T-helper 2 cell treated with Interferon-gamma antibody and Interleukin-4, amounts not matched to agents 5 μg/mL and 100 μg/mL, for 36 hours (primary cell): ENCODE data around the gene CEBPG.

Source experiments
- DNase-seq: peaks from one replicate; pipeline ENCODE4 v3.0.0; 2021; ENCODE audit warnings: low spot score
- H3K27ac Mint-ChIP-seq: one replicate; pipeline ENCODE4 v1.8.0; 2021; ENCODE audit warnings: mild to moderate bottlenecking, mixed read lengths
- H3K27me3 Mint-ChIP-seq: one replicate; pipeline ENCODE4 v1.8.0; 2021; ENCODE audit warnings: low read depth, mixed read lengths
- H3K36me3 Mint-ChIP-seq: one replicate; pipeline ENCODE4 v1.8.0; 2021; ENCODE audit warnings: low read depth, mixed read lengths
- H3K4me1 Mint-ChIP-seq: one replicate; pipeline ENCODE4 v1.8.0; 2021; ENCODE audit warnings: low read depth, mixed read lengths
- H3K4me3 Mint-ChIP-seq: one replicate; pipeline ENCODE4 v1.8.0; 2022; ENCODE audit warnings: mild to moderate bottlenecking, moderate library complexity, mixed read lengths
- H3K9me3 Mint-ChIP-seq: one replicate; pipeline ENCODE4 v1.8.0; 2021; ENCODE audit warnings: mixed read lengths

Gene CEBPG

GRCh38 chr19:33399745-33400681 lies 26.5 kb downstream of the CEBPG start:
- H3K36me3 Mint-ChIP-seq, result no peaks in the 10 kb centered on the region
- DNase-seq, result no peak
- no peaks in the 10 kb centered on the region for H3K27me3 Mint-ChIP-seq
- H3K27ac Mint-ChIP-seq, result no peak overlapping the region
- H3K4me3 Mint-ChIP-seq, result no peak overlapping the region
- H3K4me1 Mint-ChIP-seq, result no peaks in the 10 kb centered on the region
- no peaks in the 10 kb centered on the region for H3K9me3 Mint-ChIP-seq

DNA sequence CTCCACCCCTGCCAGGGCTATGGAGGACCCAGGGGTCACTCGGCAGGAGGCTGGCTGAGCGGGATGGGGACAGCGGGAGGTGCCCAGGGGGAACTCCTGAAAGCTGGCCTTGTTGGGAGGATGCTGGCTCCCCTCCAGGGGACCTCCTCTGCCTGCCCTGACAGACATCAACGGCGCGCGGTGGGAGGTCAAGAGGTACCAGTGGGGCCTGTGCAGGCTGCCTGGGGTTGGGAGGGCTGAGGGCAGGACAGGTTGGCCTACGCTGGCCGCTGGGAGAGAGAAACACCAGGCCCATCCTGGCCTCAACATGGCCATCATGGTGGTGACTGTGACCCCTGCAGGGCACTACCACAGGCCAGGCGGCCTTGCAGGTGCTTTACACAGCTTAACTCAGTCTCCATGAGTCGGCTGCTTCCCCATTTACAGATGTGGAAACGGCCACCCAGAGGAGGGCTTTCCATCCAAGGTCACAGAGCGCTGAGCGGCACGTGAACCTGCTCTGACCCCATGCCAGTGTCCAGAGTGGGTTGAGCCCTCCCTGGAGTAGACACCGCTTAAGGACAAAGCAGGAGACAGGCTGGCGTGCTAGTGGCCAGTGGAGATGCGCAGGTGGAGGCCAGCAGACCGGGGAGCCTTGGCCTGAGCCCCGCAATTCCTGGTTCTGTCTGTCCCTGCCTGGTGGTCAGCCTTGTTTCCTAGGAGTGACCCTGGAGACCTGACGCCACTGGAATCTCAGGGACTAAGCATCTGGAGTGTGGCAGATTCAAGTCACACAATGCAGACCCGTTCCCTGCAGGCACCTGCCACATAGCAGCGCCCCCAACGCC lies 27.6 kb downstream of the CEBPG start:
- Mint-ChIP-seq H3K27ac (no peak overlapping the region), H3K27me3 (no peaks in the 10 kb centered on the region), H3K4me3 (no peak overlapping the region), H3K36me3 (no peaks in the 10 kb centered on the region), H3K4me1 (no peaks in the 10 kb centered on the region), H3K9me3 (no peaks in the 10 kb centered on the region)
- DNase-seq, result no peak

DNA sequence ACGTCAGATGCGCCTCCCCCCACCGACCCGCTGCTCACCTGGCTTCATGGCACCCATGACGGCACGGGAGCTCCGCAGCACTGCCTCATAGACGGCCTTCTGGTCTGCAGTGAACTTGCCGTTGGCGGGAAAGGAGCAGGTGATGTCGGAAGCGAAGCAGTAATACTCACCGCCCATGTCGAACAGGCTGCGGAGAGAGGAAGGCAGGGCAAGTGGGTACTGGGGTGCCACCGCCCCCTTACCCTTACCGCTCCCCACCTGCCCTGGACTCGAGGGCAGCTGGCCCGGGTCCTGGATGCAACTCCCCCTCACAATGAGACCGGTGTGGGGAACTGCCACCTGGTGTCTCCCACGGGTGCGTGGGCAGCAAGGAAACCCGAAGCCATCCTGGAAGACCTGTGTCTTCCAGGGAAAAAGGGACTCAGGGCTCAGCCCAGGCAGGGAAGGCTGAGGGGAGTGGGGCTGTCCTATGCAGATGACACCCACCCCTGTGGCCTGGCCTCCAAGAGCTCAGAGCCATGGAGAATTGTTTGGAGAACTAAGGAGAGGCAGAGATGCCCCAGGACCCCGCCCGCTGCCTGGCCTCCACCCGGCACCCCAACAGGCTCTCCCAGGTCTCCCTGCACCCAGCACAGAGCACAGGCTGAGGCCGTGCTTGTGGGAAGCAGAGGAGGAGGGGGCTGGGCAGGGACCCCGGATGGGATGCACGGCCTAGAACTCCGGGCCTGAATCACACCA lies 28.3 kb downstream of the CEBPG start:
- no peaks in the 10 kb centered on the region for H3K27me3 Mint-ChIP-seq
- DNase-seq, result no peak
- no peaks in the 10 kb centered on the region for H3K36me3 Mint-ChIP-seq
- H3K27ac Mint-ChIP-seq, result no peak overlapping the region
- no peak overlapping the region for H3K4me3 Mint-ChIP-seq
- no peaks in the 10 kb centered on the region for H3K4me1 Mint-ChIP-seq
- no peaks in the 10 kb centered on the region for H3K9me3 Mint-ChIP-seq

DNA sequence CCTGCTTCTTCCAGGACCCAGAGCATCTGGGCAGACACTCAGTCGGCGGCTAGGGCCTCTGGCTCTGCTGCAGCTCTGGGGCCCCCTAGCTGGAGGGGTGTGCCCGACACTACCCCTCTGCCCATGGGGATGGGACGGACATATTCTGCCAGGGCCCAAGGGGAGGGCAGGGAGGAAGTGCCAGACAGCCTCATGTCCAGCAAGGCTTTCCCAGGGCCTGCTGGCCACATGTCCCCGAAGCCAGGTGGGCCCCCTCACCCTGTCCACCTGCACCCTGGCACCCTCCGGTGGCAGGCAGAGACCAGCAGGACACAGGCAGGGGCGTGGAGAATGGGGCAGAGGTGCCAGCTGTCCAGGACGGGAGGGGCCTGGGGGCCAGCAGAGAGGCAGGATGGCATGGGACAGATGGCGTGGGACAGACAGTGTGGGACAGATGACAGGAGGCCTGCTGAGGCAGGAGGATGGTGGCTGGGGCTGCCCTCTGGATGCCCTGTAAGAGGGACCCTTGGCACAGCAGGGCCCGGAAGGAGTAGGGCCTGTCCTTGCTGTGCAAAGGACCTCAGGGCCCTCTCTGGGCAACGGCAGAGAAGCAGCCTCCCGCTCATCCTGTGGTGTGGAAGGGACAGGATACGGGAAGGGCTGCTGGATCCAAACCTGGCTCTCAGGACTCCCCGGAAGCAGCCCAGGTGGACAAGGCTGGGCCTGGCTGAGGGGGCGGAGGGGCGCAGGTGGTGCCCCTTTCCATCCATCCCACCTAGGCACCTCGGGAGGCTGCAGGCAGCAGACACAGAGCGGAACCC lies 29.1 kb downstream of the CEBPG start:
- Mint-ChIP-seq H3K27ac (no peak overlapping the region), H3K36me3 (no peaks in the 10 kb centered on the region), H3K4me3 (no peak overlapping the region), H3K27me3 (no peaks in the 10 kb centered on the region), H3K9me3 (no peaks in the 10 kb centered on the region), H3K4me1 (no peaks in the 10 kb centered on the region)
- no peak for DNase-seq

- no peak overlapping the region for H3K27ac Mint-ChIP-seq
- no peaks in the 10 kb centered on the region for H3K36me3 Mint-ChIP-seq
- H3K27me3 Mint-ChIP-seq, result no peaks in the 10 kb centered on the region
- DNase-seq, result no peak
- H3K4me3 Mint-ChIP-seq, result no peak overlapping the region
- H3K4me1 Mint-ChIP-seq, result no peaks in the 10 kb centered on the region
- H3K9me3 Mint-ChIP-seq, result no peaks in the 10 kb centered on the region
Measured at GRCh38 chr19:33403221-33403972, 29.9 kb downstream of the CEBPG start.

DNA sequence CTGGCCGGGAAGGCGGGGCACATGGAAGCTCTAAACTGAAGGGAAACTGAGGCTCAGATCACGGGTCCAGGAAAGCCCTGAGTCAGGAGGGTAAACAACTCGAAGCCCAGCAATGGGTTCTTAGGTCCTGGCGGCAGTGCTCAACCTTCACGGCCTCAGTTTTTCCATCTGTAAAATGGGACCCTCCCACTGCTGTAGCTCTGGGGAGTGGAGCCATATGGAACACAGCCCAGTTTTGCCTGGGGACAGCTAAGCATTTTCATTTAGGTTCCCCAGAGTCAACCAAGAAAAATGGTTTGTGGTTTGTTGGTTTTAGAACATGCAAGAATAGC lies 30.4 kb downstream of the CEBPG start:
- H3K4me1 Mint-ChIP-seq, result no peaks in the 10 kb centered on the region
- H3K36me3 Mint-ChIP-seq, result no peaks in the 10 kb centered on the region
- no peak overlapping the region for H3K27ac Mint-ChIP-seq
- DNase-seq, result no peak
- H3K9me3 Mint-ChIP-seq, result no peaks in the 10 kb centered on the region
- no peak overlapping the region for H3K4me3 Mint-ChIP-seq
- no peaks in the 10 kb centered on the region for H3K27me3 Mint-ChIP-seq

- H3K4me1 Mint-ChIP-seq, result no peaks in the 10 kb centered on the region
- DNase-seq, result no peak
- no peaks in the 10 kb centered on the region for H3K9me3 Mint-ChIP-seq
- H3K4me3 Mint-ChIP-seq, result no peak overlapping the region
- H3K27me3 Mint-ChIP-seq, result no peaks in the 10 kb centered on the region
- no peak overlapping the region for H3K27ac Mint-ChIP-seq
- H3K36me3 Mint-ChIP-seq, result no peaks in the 10 kb centered on the region
Measured at GRCh38 chr19:33404506-33405253, 31.2 kb downstream of the CEBPG start.

DNA sequence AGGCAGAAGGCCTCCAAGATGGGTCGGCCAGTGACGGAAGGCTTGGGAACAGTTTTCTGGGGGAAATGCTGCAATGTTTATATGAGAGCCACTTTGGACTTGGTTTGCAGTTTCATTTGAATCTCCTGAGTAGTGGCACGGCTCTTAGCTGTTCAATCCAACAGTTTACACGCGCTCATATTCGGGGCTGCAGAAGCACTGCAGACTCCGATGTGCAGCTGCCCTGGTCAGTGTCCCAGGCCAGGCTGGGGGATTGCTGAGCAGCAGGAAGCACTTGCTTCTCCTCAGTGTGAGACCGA lies 31.7 kb downstream of the CEBPG start:
- Mint-ChIP-seq H3K27ac (no peak overlapping the region), H3K27me3 (no peaks in the 10 kb centered on the region), H3K4me1 (no peaks in the 10 kb centered on the region), H3K36me3 (no peaks in the 10 kb centered on the region), H3K9me3 (no peaks in the 10 kb centered on the region), H3K4me3 (no peak overlapping the region)
- no peak for DNase-seq

- H3K27ac Mint-ChIP-seq, result no peak overlapping the region
- H3K36me3 Mint-ChIP-seq, result no peaks in the 10 kb centered on the region
- no peaks in the 10 kb centered on the region for H3K4me1 Mint-ChIP-seq
- no peaks in the 10 kb centered on the region for H3K9me3 Mint-ChIP-seq
- no peak overlapping the region for H3K4me3 Mint-ChIP-seq
- DNase-seq, result no peak
- H3K27me3 Mint-ChIP-seq, result no peaks in the 10 kb centered on the region
Measured at GRCh38 chr19:33405553-33406461, 32.3 kb downstream of the CEBPG start.

DNA sequence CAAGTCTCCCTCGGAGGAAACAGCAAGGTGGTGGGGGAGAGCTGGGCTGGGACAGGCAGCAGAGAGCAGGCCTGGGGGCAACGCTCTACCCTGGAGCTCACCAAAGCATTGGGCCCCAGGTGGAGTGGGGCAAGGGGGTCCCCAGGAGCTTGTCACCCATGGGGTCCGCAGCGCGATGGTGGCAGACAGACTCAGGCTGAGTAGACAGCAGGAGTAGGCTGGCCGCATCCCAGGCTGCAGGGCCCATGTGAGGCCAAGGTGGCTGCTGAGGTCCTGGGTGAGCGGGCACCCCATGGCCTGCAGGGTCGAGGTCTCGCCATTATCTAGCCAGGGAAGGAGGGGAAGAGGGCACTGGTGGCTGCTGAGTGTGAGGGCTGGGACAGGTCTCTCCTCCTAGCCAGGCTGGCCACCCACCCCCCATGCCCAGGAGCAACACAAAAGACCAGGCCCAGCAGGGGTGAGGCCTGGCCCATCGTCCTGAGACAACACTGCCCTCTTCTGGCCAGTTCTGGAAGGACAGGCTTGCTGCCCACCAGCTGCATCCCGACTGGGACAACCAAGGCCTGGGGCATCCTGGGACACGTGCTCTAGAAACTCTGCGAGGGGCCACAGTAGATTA lies 33.1 kb downstream of the CEBPG start:
- no peaks in the 10 kb centered on the region for H3K9me3 Mint-ChIP-seq
- H3K36me3 Mint-ChIP-seq, result no peaks in the 10 kb centered on the region

DNA sequence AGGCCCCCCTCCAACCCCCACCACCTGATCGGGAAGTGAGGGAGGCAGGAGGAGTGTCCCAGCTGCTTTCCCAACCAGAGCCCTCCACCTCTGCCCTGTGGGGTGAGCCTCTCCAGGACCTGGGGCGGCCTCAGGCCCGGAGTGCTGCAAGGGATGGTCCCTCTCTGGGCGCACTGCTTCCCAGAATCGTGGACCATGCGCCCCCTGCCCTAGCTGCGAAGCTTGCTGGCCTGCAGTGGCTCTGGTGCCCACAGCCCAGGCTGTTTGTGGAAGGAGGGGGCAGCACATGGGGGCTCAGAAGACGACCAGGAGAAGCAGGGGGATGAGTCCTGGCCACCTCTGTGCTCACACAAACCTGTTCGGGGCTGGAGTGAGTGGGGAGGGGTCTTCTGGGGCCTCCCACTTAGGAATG lies 33.6 kb downstream of the CEBPG start:
- H3K27ac Mint-ChIP-seq, result no peak overlapping the region
- no peaks in the 10 kb centered on the region for H3K27me3 Mint-ChIP-seq
- no peak for DNase-seq
- no peaks in the 10 kb centered on the region for H3K9me3 Mint-ChIP-seq
- H3K4me1 Mint-ChIP-seq, result no peaks in the 10 kb centered on the region
- no peak overlapping the region for H3K4me3 Mint-ChIP-seq
- H3K36me3 Mint-ChIP-seq, result no peaks in the 10 kb centered on the region

More for the DNA sequence above, 33.1 kb downstream of the CEBPG start:
- Mint-ChIP-seq H3K27ac (no peak overlapping the region), H3K4me3 (no peak overlapping the region), H3K27me3 (no peaks in the 10 kb centered on the region), H3K4me1 (no peaks in the 10 kb centered on the region)
- peak; percentile 54 for DNase-seq
